ENCODE results near the gene PRRC2C. TPM values are rescaled to one million over a fixed set of nuclear protein-coding genes. Genes with fewer than 3 reads are reported as not detected.

Gene PRRC2C
- total and polyA plus RNA-seq, 4 donors: 13.6 to 41.9 (median 34.4) TPM

DNA sequence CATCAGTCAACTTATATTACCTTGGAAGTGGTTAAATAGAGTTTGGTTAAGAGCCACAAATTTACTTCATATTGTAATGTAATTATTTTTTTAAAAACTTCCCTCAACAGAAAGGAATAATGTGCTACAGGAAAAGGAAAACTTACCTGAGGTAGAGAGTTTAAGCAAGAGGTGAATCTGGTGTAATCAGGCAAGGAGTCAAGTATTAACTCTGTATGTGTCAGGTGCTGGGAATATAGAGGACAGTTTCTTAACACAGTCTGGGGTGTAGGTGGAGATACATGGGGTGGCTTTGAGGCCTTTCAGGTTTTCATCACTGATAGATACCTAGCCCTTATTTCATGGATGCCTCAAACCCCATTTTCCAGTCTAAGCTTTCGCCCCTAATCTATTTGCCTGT, 110.8 kb downstream of the PRRC2C start:
- TF ChIP-seq FOXA2 (IDR thresholded peaks at IDR 0.05): no peak
- TF ChIP-seq RAD21 (IDR thresholded peaks at IDR 0.05): no peak
- no peak for TF ChIP-seq HNF4A (conservative IDR thresholded peaks at IDR 0.05)
- no peak for TF ChIP-seq EGR1 (IDR thresholded peaks at IDR 0.05; ENCODE audit: low read depth in 2 of 2)
- TF ChIP-seq, protein P1, sequence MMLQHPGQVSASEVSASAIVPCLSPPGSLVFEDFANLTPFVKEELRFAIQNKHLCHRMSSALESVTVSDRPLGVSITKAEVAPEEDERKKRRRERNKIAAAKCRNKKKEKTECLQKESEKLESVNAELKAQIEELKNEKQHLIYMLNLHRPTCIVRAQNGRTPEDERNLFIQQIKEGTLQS (IDR thresholded peaks at IDR 0.05): no peak
- no peak for TF ChIP-seq YY1 (IDR thresholded peaks at IDR 0.05)
- no peak for TF ChIP-seq NR2F2 (IDR thresholded peaks at IDR 0.05)
- TF ChIP-seq, protein P2, sequence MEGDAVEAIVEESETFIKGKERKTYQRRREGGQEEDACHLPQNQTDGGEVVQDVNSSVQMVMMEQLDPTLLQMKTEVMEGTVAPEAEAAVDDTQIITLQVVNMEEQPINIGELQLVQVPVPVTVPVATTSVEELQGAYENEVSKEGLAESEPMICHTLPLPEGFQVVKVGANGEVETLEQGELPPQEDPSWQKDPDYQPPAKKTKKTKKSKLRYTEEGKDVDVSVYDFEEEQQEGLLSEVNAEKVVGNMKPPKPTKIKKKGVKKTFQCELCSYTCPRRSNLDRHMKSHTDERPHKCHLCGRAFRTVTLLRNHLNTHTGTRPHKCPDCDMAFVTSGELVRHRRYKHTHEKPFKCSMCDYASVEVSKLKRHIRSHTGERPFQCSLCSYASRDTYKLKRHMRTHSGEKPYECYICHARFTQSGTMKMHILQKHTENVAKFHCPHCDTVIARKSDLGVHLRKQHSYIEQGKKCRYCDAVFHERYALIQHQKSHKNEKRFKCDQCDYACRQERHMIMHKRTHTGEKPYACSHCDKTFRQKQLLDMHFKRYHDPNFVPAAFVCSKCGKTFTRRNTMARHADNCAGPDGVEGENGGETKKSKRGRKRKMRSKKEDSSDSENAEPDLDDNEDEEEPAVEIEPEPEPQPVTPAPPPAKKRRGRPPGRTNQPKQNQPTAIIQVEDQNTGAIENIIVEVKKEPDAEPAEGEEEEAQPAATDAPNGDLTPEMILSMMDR (IDR thresholded peaks at IDR 0.05; ENCODE audit: low read depth, low read length, missing input control): no peak
- TF ChIP-seq HNF4G (IDR thresholded peaks at IDR 0.05): no peak
- TF ChIP-seq SP1 (IDR thresholded peaks at IDR 0.05): no peak
- TF ChIP-seq RXRA (IDR thresholded peaks at IDR 0.05): no peak
- TF ChIP-seq, protein P3, sequence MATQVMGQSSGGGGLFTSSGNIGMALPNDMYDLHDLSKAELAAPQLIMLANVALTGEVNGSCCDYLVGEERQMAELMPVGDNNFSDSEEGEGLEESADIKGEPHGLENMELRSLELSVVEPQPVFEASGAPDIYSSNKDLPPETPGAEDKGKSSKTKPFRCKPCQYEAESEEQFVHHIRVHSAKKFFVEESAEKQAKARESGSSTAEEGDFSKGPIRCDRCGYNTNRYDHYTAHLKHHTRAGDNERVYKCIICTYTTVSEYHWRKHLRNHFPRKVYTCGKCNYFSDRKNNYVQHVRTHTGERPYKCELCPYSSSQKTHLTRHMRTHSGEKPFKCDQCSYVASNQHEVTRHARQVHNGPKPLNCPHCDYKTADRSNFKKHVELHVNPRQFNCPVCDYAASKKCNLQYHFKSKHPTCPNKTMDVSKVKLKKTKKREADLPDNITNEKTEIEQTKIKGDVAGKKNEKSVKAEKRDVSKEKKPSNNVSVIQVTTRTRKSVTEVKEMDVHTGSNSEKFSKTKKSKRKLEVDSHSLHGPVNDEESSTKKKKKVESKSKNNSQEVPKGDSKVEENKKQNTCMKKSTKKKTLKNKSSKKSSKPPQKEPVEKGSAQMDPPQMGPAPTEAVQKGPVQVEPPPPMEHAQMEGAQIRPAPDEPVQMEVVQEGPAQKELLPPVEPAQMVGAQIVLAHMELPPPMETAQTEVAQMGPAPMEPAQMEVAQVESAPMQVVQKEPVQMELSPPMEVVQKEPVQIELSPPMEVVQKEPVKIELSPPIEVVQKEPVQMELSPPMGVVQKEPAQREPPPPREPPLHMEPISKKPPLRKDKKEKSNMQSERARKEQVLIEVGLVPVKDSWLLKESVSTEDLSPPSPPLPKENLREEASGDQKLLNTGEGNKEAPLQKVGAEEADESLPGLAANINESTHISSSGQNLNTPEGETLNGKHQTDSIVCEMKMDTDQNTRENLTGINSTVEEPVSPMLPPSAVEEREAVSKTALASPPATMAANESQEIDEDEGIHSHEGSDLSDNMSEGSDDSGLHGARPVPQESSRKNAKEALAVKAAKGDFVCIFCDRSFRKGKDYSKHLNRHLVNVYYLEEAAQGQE (IDR thresholded peaks at IDR 0.05): no peak
- TF ChIP-seq JUND (IDR thresholded peaks at IDR 0.05): no peak
- TF ChIP-seq TAF1 (conservative IDR thresholded peaks at IDR 0.05): no peak
- TF ChIP-seq GABPA (IDR thresholded peaks at IDR 0.05 in 1 of 2, conservative IDR thresholded peaks at IDR 0.05 in 1 of 2): no peak
- TF ChIP-seq, protein P4, sequence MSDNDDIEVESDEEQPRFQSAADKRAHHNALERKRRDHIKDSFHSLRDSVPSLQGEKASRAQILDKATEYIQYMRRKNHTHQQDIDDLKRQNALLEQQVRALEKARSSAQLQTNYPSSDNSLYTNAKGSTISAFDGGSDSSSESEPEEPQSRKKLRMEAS (IDR thresholded peaks at IDR 0.05): no peak
- Histone ChIP-seq H3K4me3 (ENCODE audit: low read depth in 1 of 3, low read length in 3 of 3) (no peak overlapping the region), H3K27ac (ENCODE audit: low read depth in 1 of 2, low read length in 2 of 2) (peak overlapping the region; percentile 64 to 78), H3K4me1 (ENCODE audit: control insufficient read depth in 4 of 4, insufficient read depth in 4 of 4, low read length in 3 of 4) (peaks cover 9 to 34% (median 15%) of the 10 kb centered on the region in 4 donors), H3K27me3 (ENCODE audit: control insufficient read depth in 4 of 4, insufficient read depth in 4 of 4, low read length in 3 of 4) (no peaks in the 10 kb centered on the region), H3K36me3 (ENCODE audit: control insufficient read depth in 4 of 4, insufficient read depth in 3 of 4, low read depth in 1 of 4, low read length in 3 of 4) (peaks cover 5 to 16% (median 9%) of the 10 kb centered on the region in 4 donors), H3K9ac (ENCODE audit: low read depth in 1 of 2, low read length in 2 of 2) (peak overlapping the region in 1 of 2 donors; percentile 14), H3K9me3 (ENCODE audit: control insufficient read depth in 4 of 4, low read length in 3 of 4) (no peaks in the 10 kb centered on the region)
- DNase-seq (ENCODE audit: low spot score): no peak
- 97% methylated on average over 1 of the region's 1 CpG for WGBS

DNA sequence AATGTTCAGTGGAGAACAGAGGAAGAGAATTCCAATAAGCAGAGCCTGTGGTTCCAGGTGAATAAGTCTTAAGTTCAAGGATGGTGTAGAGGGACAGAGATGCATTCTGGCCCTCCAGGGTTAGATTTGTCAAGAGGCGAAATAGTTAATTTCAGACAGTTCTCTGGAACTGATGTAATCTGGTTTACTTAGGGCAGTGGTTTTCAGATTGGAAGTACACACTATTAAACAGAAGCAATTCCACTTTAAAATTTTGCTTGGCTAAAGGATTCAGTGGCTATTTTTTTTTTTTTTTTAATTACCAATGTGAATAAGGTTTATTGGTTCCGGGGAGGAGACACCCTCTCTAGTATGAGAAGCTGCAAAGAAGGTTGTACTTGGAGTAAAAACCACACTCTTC, 111.4 kb downstream of the PRRC2C start:
- peaks cover 9 to 34% (median 15%) of the 10 kb centered on the region in 4 donors for H3K4me1 ChIP-seq (ENCODE audit: control insufficient read depth in 4 of 4, insufficient read depth in 4 of 4, low read length in 3 of 4)
- H3K9ac ChIP-seq (ENCODE audit: low read depth in 1 of 2, low read length in 2 of 2): peak overlapping the region in 1 of 2 donors; percentile 14
- 58% methylated on average over 2 of the region's 2 CpGs for whole genome bisulfite sequencing
- no peak overlapping the region for H3K4me3 ChIP-seq (ENCODE audit: low read depth in 1 of 3, low read length in 3 of 3)
- H3K27me3 ChIP-seq (ENCODE audit: control insufficient read depth in 4 of 4, insufficient read depth in 4 of 4, low read length in 3 of 4): no peaks in the 10 kb centered on the region
- no peak for DNase-seq (ENCODE audit: low spot score)
- H3K9me3 ChIP-seq (ENCODE audit: control insufficient read depth in 4 of 4, low read length in 3 of 4): no peaks in the 10 kb centered on the region
- peaks cover 2 to 11% (median 5%) of the 10 kb centered on the region in 4 donors for H3K36me3 ChIP-seq (ENCODE audit: control insufficient read depth in 4 of 4, insufficient read depth in 3 of 4, low read depth in 1 of 4, low read length in 3 of 4)
- peak overlapping the region; percentile 58 to 64 for H3K27ac ChIP-seq (ENCODE audit: low read depth in 1 of 2, low read length in 2 of 2)
- TF ChIP-seq, protein P1 (IDR thresholded peaks at IDR 0.05): no peak
- TF ChIP-seq, protein P2 (IDR thresholded peaks at IDR 0.05; ENCODE audit: low read depth, low read length, missing input control): no peak
- TF ChIP-seq, protein P3 (IDR thresholded peaks at IDR 0.05): no peak
- no peak for TF ChIP-seq JUND (IDR thresholded peaks at IDR 0.05)
- TF ChIP-seq EGR1 (IDR thresholded peaks at IDR 0.05; ENCODE audit: low read depth in 2 of 2): no peak
- no peak for TF ChIP-seq NR2F2 (IDR thresholded peaks at IDR 0.05)
- TF ChIP-seq, protein P4 (IDR thresholded peaks at IDR 0.05): no peak
- TF ChIP-seq TAF1 (conservative IDR thresholded peaks at IDR 0.05): no peak
- no peak for TF ChIP-seq FOXA1 (IDR thresholded peaks at IDR 0.05)

Measured in liver (tissue), 9 donors.